Activated effector memory CD4-positive, alpha-beta T cell treated with anti-CD3 and anti-CD28 coated beads, Interleukin-2, amount 50 U/mL, for 16 hours (primary cell): ENCODE results near the gene C19orf12.
"Not testable (repeated sequence)": the region's sequence is repeated elsewhere in the genome, so short reads cannot be mapped to it uniquely, and the experiment has no call there.

ENCODE experiments used
- DNase-seq: peaks from one replicate; pipeline ENCODE4 v3.0.0-alpha.2; 2020

Gene C19orf12

DNA sequence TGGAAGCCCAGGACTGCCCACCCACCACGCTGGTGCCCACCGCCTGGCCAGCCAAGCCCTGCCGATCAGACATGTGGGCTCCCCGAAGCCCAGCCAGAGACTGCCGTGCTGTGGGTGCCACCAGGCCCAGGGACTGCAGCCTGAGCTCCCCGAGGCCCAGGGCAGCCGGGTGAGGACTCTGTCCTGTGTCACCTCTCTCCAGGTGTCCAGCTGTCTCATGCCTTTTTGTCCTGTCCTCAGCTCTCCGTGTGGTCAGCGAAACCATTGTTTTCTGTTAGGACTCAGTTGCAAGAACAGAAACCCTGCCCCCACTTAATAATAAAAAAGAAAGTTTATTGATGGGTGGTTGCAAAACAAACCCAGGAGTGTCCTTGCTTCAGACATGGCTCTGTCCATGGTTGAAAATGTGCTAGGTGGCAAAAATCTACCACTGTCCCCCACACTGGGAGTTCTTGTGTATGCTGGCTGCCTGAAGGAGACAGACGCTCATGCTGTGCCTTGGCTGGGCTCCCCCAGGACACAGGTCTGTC, 39.9 kb downstream of the C19orf12 start:
- DNase-seq, result peak; percentile 34

DNA sequence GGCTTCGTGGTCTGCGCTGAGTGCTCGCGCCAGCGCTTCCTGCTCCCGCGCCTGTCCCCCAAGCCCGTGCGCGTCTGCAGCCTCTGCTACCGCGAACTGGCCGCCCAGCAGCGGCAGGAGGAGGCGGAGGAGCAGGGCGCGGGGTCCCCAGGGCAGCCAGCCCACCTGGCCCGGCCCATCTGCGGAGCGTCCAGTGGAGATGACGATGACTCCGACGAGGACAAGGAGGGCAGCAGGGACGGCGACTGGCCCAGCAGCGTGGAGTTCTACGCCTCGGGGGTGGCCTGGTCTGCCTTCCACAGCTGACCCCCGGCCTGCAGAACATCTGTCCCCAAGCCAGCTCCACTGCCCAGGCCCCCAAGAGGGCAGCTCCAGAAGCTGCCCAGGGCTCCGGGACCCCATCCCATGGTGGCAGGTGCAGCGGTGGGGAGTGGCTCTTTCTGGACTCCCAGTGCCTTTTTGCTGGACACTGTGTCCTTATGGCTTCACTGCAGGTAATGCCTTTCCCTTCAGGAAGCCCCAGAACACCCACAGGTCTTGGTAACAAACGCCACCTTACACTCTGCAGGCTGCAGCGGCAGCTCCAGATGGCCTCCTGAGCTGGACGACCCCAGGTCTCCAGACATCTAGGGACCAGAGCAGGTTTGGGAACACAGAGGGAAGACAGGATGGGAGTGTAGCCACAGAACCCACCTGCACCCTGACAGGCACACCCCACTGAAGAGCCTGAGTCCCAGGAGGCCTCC, 40.5 kb downstream of the C19orf12 start:
- DNase-seq, result peak; percentile 54

DNA sequence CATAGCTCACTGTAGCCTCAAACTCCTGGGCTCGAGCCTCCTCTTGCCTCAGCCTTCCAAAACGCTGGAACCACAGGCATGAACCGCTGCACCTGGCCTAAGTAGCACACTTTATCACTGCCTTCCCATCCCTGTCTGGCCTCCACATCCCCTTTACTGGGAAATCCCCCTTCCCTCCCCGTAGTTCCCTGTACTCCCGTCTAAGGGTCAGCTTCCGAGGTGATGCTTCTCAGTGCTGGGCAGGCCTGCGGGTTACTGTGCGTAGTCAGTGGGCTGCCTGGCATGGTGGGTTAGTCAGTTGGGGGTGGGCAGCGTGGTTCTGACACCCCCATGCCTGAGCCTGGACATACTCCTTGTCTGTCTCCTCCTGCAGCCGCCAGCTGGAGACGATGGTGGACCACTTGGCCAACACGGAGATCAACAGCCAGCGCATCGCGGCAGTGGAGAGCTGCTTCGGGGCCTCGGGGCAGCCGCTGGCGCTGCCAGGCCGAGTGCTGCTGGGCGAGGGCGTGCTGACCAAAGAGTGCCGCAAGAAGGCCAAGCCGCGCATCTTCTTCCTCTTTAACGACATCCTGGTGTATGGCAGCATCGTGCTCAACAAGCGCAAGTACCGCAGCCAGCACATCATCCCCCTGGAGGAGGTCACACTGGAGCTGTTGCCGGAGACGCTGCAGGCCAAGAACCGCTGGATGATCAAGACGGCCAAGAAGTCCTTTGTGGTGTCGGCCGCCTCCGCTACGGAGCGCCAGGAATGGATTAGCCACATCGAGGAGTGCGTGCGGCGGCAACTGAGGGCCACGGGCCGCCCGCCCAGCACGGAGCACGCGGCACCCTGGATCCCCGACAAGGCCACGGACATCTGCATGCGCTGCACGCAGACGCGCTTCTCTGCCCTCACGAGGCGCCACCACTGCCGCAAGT, 41.4 kb downstream of the C19orf12 start:
- peak; percentile 73 for DNase-seq

DNA sequence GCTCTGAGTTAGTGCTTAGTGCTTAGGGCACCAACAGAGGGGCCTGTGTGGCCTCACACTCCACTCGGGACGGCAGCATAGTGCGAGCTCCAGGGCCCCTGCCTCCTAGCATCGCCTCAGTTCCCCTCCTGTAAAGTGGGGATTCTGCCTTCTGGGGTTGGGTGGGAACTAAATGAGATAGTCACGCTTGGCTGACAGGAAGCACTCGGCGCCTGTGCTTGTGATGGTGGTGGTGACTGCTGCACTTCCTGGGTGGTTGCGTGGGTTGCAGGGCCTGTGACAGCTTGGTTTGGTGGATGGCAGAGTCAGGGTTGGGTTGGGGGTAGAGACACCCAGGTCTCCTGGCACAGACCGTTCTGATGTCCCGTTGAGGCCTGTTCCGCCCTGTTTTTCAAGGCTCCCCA, 42.1 kb downstream of the C19orf12 start:
- DNase-seq, result peak; percentile 94

DNA sequence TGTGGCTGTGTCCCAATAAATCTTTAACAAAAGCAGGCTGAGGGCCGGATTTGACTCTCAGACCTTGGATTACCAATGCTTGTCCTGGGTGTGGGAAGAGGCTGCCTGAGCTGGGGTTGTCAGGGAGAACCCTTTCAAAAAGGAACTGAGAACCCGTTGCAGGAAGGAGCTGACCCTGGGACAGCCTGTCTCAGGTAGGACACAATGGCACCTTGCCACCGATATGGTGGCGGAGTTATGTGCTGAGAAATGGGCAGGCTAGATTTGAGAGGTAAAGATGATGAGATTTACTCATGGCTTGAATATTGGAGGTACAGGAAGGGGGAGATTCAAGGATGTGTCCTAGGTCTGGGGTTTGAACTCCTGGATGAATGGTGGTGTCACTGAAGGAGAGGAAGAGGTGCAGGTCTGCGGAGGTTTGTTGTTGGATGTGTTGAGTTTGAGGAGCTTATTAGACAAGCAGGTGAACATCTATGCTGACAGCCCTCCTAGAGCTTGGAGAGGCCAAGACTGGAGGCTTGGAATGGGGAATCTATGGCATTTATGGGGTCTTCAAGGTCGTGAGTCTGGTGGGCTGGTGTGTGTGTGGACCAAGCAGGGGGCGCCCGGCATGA, 42.6 kb downstream of the C19orf12 start:
- DNase-seq, result peak; percentile 66

DNA sequence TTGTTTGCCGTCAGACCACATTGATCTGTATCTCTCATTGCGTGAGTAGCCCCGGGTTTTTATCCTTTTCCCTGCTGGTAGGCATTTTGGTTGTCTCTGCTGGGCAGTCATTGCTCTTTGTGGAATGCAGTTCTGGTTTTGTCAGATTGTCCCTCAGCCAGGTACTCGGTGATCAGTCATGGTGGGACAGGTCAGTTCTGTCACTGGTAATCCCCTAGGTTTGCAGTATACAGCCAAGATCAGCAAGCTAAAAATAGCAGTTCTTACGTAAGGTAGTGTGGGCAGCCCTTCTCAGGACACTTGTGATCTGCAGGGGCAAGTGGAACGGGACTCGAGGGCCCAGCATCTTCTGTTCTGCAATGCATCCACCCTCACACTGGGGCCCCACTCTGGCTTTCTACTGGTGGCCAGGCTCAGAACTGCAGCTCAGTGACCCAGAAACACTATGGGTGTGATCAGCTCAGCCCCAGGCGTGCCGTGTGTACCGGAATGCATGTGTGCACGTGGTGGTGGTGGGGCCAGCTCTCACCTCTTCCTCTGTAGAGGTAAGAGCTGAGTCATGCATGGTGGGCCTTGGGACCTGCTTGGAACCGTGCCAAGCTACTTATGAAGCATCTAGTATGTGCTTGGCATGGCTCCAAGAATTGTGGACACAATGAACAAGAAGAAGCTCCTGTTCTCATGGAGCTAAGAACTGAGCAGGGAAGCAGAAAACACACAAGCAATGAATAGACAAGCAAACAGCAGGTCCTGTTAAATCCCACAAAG, 43.5 kb downstream of the C19orf12 start:
- peak; percentile 94 for DNase-seq

DNA sequence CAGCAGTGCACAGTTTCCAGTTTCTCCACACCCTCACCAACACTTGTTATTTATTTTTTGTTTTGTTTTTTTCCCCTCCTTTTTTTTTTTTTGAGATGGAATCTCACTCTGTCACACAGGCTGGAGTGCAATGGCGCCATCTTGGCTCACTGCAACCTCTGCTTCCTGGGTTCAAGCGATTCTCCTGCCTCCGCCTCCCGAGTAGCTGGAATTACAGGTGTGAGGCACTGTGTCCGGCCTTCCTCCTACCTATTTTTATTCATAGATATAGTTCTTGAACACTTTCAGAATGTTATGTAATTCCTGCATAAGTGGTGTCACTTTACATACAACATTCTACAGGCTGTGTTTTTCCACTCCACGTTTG, 44.1 kb downstream of the C19orf12 start:
- DNase-seq, result not testable (repeated sequence)

DNA sequence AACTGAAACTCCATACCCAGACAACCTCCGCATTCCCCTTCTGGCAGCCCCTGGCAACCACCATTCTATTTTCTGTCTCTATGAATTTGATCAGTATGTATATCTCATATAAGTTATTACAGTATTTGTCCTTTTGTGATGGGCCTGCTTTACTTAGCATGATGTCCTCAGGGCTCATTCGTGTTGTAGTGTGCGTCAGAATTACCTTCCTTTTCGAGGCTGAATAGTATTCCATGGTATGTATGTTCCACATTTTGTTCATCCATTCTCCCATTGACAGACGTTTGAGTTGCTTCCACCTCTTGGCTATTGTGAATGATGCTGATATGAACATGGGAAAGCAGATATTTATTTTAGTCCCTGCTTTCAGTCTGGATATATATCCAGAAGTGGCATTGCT, 44.8 kb downstream of the C19orf12 start:
- peak; percentile 30 for DNase-seq

DNA sequence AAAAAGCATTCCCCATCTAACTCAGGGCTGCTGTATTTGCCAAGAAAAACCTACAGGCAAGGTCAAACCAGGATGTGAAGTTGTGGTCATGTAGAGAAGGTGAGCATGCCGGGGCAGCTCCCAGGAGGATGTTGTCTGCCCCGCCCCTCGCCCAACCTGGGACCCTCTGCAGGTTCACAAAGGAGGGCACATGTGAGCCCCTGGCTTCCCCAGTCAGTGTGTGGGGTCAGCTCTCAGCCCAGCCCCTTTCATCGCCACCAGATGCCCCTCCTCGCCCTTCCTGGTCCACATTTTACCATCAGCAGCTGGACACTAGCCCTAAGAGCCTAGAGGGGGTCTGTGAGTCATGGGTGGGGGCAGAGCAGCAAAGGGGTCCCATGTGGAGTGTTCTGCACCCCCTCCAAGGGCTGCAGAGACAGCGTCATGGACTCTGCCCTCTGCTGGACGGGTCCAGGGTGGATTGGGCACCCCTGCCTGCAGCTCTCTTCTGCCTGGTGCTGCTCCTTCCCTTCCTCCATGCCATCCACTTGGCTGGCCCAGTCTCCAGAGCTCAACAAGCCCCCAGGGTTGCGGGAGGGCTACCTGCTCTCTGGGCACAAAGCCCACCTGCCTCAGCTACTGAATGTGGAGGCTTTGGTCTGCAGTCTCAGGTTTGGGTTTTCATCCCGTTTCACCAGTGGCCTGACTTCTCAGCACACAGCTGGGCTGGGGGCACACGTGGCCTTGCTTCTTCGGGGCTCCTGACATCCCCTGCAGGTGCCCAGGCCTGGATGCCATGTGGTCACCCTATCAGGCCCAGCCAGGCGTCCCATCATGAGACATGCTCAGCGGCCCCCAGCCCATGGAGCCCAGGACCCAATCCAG, 46.1 kb downstream of the C19orf12 start:
- DNase-seq, result peak; percentile 65

DNA sequence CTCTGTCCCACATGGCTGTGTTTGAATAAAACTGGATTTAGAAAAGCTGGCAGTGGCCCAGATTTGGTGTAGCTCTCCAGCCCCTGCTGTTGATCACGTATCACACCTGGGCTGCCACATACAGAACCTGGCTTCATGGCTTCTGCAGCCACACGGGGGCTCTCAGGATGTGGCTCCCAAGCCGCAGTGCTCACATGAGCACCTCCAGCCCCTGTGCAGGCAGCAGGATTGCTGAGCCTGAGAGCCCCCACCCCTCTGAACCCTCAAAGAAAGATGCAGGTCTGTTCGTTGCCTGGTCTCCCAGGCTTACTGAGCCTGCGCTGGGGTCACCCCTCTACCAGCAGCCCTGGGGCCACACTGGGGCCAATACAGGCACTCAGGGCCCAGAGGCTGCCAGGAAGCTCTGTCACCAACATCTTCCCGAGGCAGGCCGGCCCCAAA, 47.1 kb downstream of the C19orf12 start:
- peak; percentile 84 for DNase-seq

DNA sequence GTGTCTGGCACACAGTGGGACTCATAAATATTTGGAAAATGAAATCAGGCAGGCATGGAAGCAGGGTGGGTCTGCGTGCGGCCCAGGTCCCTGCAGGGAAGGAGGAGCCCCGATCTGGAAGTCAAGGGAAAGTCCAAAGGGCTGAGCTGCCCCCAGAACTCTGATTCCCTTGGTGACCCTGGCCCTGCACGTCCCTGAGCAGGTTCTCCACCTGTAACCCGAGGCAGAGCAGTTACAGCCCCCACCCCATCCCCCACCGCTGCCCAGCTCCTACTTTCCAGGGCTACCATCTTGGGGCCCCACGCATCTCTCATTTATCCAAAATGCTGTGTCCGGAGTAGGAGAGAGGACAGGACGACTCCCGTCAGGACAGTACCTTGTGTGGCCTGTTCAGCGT, 47.7 kb downstream of the C19orf12 start:
- peak; percentile 64 for DNase-seq

DNA sequence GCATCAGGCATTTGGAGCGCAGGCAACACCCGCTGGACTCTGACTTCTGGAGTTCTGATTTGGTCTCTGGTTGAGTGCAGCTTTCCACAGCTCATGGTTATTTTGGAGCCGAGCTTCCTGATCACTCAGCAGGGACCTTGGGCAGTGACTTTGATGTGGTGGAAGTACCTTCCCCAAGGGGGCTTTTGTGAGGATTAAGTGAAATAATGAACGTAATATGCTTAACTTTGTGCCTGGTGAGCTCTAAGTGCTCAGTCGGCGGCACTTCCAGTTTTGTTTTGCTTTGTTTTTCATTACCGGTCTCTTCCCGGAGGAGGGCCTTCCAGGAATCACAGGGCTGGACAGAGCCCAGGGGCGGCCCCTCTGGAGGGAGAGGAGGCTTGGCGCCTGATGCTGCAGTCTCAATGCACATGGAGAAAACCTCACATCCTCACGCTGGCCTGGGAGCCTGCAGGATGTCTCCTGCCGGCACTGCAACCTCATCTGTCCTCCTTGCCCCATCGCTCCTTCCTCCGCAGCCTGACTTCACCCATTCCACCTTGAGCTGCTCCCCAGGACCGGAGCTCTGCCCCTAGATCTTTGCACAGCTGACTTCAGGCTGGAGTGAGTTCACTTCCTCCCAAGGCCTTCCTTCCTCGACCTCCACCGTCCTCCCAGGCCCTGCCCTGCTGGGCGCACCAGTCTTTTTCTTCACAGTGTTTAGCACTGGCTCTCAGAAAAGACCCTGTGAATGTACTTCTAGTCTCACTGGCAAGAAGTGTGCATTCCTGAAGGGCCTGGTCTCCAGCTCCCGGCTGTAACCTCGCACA, 48.3 kb downstream of the C19orf12 start:
- DNase-seq, result peak; percentile 70

DNA sequence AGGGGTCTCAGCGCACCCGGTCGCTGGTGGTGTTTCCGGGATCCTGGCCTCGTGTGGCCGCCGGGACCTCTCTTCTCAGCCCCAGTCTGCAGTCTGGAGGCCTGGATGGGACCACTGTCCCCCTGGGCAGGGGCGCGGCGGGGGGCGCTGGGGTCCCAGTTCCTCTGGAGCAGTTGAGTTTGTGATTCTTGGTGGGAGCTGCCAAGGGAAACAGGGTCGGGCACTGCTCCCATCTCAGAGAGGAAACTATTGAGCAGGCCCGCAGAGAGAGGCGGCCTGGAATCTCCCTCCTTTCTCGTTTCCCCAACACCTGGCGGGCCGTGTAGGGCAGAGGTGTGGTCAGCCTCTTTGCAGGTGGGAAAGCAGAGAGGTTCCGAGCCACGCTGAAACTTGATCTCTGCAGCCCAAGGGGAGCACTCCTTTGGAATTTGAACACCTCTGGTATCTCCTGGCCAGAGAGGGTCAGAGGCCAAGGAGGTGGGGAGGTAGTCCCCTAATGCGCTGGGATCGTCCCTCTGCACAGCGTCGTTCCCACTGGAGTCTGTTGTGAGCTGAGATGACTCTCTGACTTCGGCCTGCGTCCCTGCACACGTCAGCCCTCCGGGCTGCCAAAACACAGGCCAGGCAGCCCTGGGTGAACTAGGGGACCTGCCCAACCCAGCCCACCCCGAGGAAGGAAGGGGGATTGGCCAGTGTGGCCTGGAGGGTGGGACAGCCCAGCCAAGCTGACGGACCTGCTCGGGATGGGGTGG, 49.1 kb downstream of the C19orf12 start:
- DNase-seq, result peak; percentile 71

DNA sequence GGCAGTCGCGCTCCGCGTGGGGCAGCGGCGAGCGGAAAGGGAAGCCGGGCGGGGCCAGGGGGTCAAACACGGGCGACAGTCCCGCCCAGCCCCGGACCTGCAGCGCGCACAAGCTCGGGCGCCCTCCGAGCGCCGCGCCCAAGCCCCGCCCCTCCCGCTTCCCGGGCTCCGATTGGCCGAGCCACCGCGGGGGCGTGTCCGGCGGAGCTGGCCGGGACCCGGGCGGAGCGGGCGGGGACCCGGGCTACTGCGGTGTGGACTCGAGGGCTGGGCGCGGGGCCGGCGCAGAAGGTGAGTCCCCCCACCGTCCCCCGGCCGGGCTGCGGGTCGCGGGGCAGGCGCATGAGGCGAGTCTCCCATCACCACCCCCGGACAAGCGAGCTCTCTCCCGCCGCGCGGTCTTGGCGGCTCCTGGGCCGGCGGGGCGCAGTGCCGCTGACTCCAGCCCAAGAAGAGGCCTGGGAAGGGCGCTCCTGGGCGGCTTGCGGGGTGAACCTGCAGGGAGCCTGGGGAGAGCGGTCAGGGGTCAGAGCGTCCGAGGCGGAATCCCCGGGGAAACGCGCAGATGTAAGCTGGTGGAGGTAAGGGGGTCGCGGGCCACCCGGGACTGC, 49.7 kb downstream of the C19orf12 start, which contains the start of gene PLEKHF1:
TSS of gene PLEKHF1 (plus strand) at position 247 of the 611 bp plus-strand sequence. CDS start 8,379 bp downstream, outside the sequence.
- peak; percentile 95 for DNase-seq

DNA sequence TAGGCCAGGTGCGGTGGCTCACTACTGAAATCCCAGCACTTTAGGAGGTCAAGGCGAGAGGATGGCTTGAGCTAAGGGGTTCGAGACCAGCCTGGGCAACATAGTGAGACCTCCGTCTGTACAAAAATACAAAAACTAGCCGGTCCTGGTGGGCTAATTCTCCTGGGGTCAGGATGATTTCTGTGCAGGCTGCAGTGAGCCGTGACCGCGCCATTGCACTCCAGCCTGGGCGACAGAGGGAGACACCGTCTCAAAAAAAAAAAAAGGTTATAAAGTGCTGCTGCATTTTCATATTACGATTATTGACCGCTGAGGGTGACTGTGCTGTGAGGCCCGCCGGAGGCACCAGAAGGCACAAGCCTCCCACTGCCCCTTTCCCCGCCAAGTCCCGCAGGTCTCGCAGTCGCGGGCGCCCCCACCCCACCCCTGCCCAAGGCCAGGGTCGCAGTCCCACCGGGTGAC, 50.3 kb downstream of the C19orf12 start:
- no peak for DNase-seq

DNA sequence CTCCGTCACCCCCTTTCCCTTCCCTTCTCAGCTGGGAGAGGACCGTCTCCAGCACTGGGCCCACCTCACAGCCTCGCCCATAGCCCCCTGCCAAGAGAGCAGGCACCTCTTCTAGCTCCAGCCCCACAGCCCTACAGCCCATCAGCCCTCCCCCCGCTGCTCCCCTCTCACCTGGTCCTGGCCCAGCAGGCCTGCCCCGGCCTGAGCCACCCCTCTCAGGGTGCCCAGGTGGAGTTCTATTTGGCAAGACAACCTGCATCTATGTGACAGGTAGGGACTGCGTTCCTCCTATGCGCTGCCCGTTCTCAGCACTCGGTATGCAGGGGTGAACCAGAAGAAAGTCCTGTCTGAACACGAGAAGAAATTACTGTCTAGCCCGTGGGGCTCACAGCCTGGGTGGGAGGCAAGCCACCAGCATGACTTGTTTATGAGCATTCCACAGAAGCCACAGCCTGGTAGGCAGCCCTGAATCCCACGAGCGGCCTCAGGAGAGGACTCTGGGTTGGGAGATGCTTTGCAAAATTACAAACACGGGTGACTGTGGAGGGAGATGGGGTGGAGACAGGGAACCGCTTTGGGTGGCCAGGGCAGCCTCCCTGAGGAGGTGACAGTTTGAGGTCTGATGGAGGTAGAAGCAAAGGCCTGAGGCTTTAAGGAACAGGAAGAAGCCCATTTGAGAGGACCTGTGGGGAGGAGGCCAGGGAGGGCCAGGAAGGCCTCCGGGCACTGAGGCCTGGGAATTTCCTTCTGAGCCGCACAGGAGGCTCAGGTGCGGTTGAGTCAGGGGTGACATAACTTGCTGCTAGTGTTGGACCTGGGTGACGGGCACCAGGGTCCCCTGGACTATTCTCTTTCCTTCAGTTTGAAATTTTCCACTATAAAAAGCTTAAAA, 51.0 kb downstream of the C19orf12 start:
- peak; percentile 61 for DNase-seq

DNA sequence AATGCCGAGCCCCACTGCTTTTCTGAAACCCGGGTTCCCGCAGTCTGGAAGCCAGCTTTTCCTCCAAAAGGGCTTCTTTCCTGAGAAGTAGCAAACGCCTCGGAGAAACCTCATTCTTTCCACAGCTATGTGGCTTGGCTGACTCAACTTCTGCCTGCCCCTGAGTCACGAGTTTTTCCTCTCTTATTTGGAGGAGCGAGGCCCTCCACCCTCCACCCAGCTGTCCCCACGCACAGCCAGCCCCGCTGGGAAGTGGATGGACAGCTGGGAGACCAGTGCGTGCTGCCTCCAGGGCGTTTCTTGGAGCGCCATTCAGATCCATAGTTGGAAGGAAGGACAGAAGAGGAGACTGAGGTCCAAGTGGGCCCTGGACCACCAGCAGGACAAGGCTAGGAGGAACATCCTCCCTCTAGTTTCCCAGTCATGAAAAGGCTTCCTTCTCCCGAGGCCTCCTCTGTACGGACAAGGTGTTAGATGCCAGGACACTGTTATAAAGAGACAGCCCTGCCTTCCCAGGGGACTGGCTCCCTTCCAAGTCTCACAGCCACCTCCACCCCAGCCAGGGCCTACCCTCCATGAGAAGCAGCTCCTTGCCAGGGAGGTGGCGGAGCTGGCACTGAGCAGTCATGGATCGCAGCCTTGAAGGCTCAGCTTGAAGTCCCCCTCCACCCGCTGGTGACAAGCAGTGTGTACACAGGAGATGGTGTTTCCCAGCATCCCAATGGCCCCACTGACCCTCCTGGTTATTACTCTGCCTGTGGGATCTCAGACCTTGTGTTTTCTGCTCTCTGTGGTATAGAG, 52.3 kb downstream of the C19orf12 start:
- peak; percentile 69 for DNase-seq
